ENCODE data around the gene PARD6G. TPM values are rescaled to one million over a fixed set of nuclear protein-coding genes. Genes with fewer than 3 reads are reported as not detected.
A peak's percentile ranks its signal among the peaks of the same experiment; 100 is the strongest.

The PARD6G gene
- total RNA-seq, 4 donors from 2014 or later, result 33.3 to 64.1 (median 46.2) TPM

- Histone ChIP-seq H3K9me3 (no peaks in the 10 kb centered on the region), H3K27ac (peak overlapping the region in 1 of 3 donors; percentile 17), H3K36me3 (no peaks in the 10 kb centered on the region), H3K27me3 (no peaks in the 10 kb centered on the region), H3K4me3 (replicated peaks in 1 of 3) (no peak overlapping the region), H3K4me1 (peaks cover 0 to 23% of the 10 kb centered on the region in 2 donors)
- no peak for DNase-seq
- TF ChIP-seq POLR2A (IDR thresholded peaks at IDR 0.05), result no peak
- no peak for TF ChIP-seq CTCF (IDR thresholded peaks at IDR 0.05)
- intact Hi-C loops (cut with DNase I), result no loop called here
- 93% methylated on average over 2 of the region's 2 CpGs for WGBS, 2 donors
These were observed 43.2 kb downstream of the PARD6G start for GRCh38 chr18:80204142-80204541.

DNA sequence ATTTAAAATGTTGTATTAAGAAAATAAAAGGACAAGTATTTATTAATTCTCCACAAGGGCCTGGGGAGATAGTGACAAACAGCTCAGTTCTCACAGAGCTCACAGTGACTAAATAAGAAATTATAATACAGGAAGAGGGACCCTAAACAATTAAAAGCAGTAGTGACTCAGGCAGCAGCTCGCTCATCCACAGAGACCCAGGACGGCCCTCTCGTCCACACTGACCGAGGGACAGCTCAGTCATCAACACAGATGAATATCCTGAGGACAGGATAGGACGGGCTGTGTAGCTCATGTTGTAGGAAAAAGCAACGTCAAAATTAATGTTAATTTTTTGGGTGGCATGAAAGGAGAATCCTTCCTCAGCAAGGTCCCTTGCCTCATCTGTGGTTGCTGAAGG, 44.1 kb downstream of the PARD6G start:
- intact Hi-C loops (cut with DNase I), result no loop called here
- Histone ChIP-seq H3K9me3 (no peaks in the 10 kb centered on the region), H3K27me3 (no peaks in the 10 kb centered on the region), H3K27ac (no peak overlapping the region), H3K4me3 (replicated peaks in 1 of 3) (no peak overlapping the region), H3K4me1 (peaks cover 0 to 23% of the 10 kb centered on the region in 2 donors), H3K36me3 (no peaks in the 10 kb centered on the region)
- DNase-seq, result no peak
- TF ChIP-seq CTCF (IDR thresholded peaks at IDR 0.05) (no peak), POLR2A (IDR thresholded peaks at IDR 0.05) (no peak)
- WGBS, 2 donors, result 79 to 88% methylated on average over 6 of the region's 6 CpGs

GRCh38 chr18:80202264-80202998, 44.9 kb downstream of the PARD6G start:
- H3K27me3 ChIP-seq, result no peaks in the 10 kb centered on the region
- intact Hi-C loops (cut with DNase I), result no loop called here
- no peaks in the 10 kb centered on the region for H3K36me3 ChIP-seq
- no peak overlapping the region for H3K4me3 ChIP-seq (replicated peaks in 1 of 3)
- peaks cover 6 to 31% of the 10 kb centered on the region in 2 donors for H3K4me1 ChIP-seq
- H3K27ac ChIP-seq, result no peak overlapping the region
- H3K9me3 ChIP-seq, result no peaks in the 10 kb centered on the region
- TF ChIP-seq CTCF (IDR thresholded peaks at IDR 0.05), result no peak
- no peak for DNase-seq
- WGBS, 2 donors, result 89 to 93% methylated on average over 12 of the region's 12 CpGs

GRCh38 chr18:80201739-80202138, 45.6 kb downstream of the PARD6G start:
- H3K27me3 ChIP-seq, result no peaks in the 10 kb centered on the region
- peaks cover 13 to 37% of the 10 kb centered on the region in 2 donors for H3K4me1 ChIP-seq
- no peak for TF ChIP-seq CTCF (IDR thresholded peaks at IDR 0.05)
- peak overlapping the region in 1 of 3 donors; percentile 49 for H3K27ac ChIP-seq
- no peaks in the 10 kb centered on the region for H3K9me3 ChIP-seq
- H3K36me3 ChIP-seq, result no peaks in the 10 kb centered on the region
- H3K4me3 ChIP-seq (replicated peaks in 1 of 3), result no peak overlapping the region
- DNase-seq, result no peak
- intact Hi-C loops (cut with DNase I), result no loop called here
- 78 to 83% methylated on average over 9 of the region's 9 CpGs for WGBS, 2 donors

DNA sequence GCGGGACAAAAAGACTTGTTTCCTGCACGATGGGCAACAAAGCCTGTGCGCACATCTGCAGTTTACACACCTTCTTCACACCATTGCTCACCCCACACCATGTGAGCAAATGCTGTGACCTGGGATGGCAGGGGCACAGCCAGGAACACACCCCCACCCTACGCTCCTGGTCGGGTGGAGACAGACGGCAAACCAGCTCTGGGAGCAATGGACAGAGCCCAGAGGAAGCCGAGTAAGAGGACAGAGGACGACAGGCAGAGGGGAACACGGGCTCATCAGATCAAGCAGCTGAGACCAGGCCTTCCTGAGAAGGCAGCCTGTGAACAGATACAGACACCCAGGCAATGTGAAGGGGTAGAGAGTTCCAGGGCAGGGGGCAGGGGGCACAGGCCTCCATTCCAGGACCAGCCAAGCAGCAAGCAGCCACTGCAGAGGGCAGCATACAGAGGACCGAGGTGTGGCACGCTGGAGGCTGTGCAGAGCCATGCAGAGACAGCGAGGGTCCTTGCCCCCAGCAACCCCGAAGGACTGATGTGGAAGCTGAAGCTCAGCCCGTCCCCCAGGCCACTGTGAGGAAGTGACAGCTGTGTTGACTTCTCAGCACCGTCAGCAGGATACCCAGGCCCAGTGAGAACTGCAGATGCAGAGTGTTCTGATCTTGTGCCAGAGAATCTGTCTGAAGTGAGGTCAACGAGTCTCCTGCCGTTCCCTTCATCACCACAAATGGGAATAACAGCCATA, 46.2 kb downstream of the PARD6G start:
- Histone ChIP-seq H3K4me1 (peaks cover 16 to 41% of the 10 kb centered on the region in 2 donors), H3K27me3 (no peaks in the 10 kb centered on the region), H3K4me3 (replicated peaks in 1 of 3) (no peak overlapping the region), H3K9me3 (no peaks in the 10 kb centered on the region), H3K27ac (peak overlapping the region in 1 of 3 donors; percentile 49), H3K36me3 (no peaks in the 10 kb centered on the region)
- intact Hi-C loops (cut with DNase I), result no loop called here
- TF ChIP-seq POLR2A (IDR thresholded peaks at IDR 0.05), result no peak
- TF ChIP-seq CTCF (IDR thresholded peaks at IDR 0.05), result no peak
- no peak for DNase-seq
- WGBS, 2 donors, result 75 to 77% methylated on average over 16 to 17 of the region's 17 CpGs

Data from thyroid gland (tissue), 4 donors.